Measurements from ENCODE around the gene AGAP3.

Gene AGAP3

DNA sequence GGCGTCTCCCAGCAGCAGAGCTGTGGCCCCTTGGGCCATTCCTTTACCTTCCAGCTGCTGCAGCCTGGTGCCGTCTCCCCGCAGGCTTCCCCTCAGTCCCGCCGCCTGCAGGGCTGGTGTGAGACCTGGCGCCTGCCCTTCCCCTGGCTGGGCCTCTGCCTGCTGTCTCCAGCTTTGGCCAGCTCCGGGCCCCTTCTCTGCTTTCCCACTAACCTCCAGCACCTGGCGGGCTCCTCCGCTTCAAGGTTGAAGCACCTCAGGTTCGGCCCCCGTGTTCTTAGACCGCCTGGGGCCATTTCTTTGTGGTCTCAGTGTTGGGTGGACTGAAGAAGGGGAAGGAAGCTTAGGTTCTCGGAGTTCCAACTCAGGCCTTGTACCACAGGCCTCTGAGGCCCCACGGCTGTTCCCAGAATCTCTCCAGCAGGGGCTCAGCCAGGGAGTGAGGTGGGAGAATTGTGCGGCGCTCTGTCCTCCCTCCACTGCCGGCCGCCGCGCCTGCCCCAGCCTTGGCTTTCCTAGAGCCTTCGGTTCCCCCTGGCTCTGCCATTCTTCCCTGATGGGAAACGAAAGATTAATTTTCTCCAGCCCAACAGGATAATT, 50.9 kb downstream of the AGAP3 start:
- no peak for DNase-seq

DNA sequence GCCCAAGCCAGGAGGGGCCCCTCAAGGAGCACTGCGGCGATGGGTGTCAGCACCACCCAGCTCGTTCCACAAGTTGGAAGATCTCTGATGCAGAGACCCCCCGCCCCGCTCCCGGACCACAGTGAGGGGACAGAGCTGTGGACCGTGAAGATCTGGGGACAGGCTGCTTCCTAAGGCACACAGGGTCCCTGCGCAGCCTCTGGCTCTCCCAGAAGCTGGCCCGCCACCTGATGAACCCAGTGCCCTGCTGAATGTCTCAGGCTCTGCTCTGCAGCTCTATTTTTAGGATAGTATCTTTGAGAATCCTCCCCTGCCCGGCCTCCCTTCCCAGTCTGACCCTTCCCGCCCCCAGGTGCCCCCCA, 51.5 kb downstream of the AGAP3 start:
- DNase-seq = no peak

DNA sequence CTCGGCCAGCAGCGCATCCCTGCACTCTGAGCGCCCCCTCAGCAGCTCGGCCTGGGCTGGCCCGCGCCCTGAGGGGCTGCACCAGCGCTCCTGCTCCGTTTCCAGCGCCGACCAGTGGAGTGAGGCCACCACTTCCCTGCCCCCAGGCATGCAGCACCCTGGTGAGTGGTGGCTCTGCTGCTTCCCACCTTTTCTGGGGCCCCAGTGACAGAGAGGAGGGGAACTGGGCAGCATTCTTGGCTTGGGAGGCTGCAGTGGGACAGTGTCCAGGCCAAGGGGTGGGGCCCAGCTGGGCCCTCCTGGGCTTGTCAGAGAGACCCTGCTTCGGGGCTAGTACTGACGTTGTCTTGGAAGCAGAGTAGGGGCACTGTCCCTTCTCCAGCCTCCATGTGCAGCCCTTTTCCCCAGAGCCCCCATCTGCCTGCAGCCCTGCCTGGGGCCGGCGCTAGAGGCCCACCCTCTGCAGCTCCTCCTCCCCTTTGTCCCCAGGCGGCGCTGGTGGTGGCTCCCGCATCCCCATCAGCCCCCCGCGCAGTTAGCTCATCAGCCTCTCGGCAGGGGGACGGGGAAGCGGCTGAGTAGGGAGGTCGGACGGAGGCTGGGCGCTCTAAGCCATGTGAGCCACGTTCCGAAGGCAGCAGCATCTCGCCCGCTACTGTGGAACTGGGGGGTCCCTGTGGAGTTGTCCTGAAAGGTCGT, 52.0 kb downstream of the AGAP3 start:
- DNase-seq = no peak

DNA sequence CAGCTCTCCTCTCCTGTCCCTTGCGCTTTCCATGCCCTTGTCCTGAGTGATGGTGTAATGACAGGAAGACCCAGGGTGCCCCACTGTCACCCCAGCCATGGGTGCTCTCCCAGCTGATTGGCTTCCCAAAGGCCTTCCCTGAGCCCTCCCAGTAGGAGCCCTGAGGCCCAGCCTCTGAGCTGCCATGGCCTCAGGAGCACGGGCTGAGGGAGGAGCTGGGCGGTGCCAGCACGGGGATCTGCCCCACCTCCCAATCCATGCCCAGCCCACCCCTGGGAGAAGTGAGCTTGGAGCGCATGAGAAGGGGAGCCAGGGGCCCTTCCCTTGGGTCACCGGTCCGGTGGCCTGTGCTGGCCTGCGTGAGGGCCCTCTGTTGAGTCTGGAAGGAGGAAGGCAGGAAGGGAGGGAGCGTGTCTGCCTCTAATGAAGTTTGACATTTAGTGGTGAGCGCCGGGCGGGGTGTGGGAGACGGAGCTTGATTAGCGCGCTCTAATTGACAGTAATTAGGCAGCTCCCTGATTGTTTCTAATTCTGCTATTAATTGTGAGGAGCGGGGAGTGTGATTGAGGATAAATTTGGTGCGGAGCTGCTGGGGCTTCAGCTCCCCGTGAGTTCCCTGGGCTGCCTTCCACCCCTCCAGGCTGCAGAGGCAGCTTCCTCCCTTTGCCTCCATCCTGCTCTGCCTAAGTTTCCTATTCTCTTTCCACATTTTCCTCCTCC, 53.0 kb downstream of the AGAP3 start:
- no peak for DNase-seq

DNA sequence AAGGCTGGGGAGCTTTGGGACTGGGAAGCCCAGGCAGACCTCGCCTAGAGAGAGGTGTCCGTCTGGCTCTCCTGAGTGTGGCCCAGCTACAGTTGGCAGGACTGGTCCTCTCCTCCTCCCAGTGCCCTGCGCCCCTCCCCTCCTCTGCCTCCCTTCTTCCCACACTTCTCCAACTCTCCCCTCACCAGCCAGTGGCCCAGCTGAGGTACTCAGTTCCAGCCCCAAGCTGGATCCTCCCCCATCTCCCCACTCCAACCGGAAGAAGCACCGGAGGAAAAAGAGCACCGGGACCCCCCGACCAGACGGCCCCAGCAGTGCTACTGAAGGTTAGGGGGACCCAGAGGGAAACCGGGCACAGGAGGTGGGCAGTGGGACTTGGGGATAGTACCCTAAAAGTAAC, 53.5 kb downstream of the AGAP3 start:
- no peak for DNase-seq

DNA sequence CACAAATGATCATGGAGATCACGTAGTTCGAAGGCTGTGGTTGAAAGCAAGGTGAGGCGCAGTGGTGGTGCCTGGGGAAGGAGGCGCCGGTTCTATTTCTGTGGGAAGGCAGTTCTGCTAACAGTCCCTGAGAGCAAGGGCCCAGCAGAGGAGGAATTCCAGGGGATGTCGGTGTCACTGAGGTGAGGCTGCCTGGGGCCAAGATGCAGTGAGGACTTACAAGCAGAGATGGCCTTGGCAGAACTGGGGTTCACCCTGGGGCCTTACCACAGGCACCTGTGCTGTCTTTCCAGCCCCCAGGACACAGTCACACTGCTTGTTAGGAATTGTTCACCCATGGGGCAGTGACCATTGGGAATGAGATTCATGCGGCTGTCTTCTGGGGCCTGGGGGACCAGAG, 54.6 kb downstream of the AGAP3 start:
- no peak for DNase-seq

DNA sequence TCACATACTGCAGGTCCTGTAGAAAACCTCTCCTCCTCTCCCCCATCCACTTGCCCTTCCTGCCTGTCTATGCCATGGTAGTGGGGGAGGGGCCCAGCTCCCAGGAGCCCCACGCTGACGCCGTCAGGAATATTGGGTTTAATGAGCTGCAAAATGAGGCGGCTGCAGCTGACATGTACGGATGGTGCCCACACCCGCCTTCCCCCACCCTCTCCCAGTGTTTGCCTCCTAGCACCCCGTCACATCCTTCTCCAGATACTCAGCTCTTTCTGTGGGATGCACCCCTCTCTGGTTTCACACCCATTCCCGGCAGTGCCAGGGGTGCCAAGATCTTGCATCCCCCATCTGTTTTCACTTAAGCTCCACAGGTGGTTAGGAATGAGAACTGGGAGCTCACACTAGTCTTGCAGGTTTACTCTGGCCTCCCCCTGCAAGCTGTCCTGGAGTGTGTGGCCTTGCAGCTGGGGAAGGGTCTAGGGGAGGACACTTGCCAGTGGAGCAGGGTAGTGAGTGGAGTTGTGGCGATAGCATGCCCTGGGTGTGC, 55.1 kb downstream of the AGAP3 start:
- DNase-seq = no peak

DNA sequence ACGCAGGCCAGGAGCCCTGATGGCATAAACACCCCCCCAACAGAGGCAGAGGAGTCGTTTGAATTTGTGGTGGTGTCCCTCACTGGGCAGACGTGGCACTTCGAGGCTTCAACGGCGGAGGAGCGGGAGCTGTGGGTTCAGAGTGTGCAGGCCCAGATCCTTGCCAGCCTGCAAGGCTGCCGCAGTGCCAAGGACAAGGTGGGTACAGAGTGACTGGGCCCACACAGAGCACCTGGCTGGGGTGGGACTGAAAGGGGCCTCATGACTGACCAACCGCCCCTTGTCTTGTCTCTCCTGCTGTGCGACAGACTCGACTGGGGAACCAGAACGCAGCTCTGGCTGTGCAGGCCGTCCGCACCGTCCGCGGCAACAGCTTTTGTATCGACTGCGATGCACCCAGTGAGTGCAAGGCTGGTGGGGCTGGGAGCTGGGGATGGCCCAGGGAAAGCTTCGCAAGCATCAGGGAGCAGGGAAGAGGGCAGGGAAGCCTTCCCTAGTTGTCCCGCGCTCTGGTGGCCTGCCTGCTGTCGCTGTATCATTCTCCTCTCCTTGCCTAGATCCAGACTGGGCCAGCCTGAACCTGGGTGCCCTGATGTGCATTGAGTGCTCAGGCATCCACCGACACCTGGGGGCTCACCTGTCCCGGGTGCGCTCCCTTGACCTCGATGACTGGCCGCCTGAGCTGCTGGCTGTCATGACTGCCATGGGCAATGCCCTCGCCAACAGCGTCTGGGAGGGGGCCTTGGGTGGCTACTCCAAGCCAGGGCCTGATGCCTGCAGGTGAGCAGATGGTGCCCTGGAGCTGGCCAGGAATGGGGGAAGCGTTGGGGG, 55.8 kb downstream of the AGAP3 start:
- DNase-seq = no peak

DNA sequence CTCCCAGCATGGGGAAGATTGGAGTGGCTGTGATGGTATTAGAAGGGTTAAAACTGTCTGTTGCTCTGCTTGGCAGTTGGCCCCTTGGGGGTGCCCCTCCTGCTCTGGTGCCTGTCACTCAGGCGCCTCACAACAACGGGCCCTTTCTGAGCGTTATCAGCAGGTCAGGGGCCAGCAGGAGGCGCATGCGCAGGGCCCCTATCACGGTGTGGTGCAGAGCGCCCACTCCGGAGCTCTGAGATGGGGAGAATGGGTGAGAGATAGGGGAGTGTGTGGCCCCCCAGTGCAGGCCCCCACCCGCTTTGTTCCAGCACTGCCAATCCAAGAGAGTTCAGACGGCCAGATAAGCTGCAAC, 56.4 kb downstream of the AGAP3 start:
- no peak for DNase-seq

DNA sequence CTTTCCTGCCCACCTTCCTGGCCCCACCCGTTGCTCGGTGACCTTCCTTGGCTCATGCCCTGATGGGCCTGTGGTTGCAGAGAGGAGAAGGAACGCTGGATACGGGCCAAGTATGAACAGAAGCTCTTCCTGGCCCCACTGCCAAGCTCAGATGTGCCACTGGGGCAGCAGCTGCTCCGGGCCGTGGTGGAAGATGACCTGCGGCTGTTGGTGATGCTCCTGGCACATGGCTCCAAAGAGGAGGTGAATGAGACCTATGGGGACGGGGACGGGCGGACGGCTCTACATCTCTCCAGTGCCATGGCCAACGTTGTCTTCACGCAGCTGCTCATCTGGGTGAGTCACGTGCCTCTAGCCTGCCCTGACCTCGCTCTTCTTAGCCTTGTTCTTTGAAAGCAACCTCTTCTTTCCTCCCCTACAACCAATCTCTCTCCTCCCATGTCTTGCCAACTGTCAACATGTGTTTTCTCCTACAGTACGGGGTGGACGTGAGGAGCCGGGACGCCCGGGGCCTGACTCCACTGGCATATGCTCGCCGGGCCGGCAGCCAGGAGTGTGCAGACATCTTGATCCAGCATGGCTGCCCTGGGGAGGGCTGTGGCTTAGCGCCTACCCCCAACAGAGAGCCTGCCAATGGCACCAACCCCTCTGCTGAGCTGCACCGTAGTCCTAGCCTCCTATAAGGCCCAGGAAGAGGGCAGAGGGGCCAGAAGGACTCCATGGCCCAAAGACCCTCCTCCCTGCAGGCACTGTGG, 57.2 kb downstream of the AGAP3 start:
- no peak for DNase-seq

DNA sequence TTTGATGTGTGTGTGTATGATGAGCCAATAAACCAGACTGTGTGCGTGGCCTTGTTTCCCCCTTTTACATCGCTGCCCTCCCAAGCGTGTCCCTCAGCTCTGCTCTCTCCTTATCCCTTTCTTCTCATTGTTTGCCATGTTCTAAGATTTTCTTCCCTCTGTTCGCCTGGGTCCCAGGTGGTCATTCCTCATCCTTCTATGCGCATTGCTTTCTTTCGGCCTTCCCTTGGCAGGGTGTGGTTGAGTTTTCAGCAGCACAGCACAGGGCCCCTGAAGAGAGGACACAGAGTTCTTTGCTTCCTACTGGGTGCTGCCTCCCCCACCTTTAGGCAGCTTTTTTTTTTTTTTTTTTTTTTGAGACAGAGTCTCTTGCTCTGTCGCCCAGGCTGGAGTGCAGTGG, 58.1 kb downstream of the AGAP3 start:
- no peak for DNase-seq

DNA sequence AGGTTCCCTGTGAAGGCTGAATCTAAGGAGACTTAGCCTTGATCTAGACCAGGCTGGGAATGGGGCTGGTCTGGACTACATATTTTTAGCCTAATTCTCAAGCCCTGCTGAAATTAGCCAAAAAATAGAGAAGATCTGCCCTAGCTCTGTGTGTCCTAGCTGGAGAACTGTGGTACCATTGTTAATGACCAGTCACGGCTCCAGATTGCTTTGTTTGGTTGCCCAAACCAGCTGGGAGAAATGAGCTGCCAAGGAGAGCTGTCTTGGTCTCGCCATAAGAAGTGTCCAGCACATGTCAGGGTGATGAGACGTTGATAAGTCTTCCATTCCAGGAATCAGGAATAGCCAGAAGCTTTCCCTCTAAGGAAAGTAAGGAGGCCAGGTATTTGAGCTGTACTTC, 60.5 kb downstream of the AGAP3 start:
- DNase-seq = no peak

DNA sequence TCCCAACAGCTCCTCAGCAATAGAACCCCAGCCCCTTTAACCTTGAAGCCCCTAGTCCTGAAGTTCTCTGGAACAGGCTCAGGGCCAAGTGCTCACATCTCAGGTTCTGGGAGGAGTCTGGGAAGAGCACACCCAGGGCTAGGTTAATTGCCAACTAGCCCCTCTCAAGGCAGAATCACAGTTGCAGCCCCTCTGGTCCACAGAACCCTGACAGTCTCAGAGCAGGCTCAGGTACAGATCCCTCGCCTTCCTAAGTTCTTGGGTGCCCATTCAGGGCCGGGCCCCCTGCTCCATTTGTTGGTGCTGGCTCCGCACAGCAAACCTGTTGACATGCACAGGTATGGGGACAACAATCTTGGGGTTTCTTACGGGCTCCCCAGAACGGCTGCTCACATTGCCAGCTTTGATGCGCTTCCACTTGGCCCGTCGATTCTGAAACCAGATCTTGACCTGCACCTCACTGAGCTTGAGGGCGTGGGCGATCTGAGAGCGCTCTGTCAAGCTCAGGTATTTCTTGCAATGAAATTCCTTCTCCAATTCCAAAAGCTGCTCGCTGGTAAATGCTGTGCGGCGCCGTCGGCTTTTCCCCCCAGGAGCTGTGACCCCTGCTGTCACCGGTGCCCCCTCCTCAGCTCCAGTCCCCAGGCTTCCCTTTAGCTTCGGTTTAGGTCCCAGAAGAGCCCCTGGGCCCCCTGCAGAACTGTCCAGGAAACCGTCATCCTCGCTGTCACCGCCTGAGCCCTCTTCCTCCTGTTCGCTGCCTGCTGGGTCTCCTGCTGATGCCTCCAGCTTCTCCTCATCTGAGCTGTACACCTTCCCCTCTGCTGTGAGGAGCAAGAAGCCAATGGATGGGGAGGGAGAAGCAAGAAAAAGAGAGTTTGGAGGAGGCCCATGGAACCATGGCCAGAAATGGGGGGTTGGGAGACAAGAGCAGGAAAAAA, 62.3 kb downstream of the AGAP3 start:
- no peak for DNase-seq

DNA sequence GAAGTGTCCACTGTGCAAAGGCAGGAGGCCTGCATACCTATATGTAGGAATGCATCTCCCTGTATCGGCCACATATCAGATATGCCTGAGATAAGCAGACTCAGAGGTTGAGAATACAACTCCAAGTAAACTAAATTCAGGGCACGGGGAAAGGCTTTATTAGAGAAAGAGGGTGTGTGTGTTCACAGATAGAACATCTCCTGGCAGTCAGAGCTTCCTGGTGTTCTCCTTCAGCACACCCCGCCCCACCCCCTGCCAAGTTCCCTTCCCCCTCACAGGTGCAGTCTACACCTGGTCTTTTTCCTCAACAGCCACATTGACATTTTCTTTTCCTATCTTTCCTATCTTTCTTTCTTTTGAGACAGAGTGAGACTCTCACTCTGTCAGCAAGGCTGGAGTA, 64.1 kb downstream of the AGAP3 start:
- no peak for DNase-seq

DNA sequence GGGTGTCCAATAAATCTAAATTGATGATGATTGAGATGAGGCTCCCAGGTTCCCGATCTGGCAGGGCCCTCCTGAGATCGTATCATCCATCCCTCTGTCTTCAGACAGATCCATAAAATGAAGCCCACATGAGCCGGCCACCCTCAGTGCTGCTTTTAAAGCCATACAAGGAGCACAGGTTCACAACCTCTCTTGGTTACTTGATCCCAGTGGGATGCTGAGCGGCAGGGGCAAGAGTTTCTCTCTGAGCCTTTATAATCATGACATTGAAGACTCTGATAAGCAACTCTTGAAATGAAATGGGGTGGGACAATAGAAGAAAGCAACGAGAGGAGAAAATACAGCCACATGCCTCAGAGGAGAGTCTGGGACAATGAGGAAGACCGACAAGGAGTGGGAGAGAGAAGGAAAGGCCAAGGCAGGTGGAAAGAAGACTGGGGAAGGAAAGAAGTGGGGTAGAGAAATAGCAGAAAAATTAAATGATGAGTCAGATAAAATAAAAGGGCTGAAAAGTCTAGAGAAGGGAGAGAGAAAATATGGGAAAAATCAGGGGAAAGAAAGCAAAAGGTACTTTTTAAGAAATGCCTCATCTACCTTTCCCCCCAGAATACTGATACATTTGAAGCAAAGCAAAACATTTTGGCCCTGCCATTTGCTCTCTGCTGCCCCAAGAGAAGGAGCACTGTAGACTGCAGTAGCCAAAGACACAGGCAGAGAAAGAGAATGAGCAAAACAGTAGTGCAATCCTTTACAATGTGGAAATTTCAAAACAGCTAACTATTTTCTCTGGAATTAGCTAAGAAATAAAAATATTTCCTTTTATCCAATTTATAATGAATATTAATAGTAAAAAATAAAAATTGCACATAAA, 66.6 kb downstream of the AGAP3 start:
- DNase-seq = no peak

DNA sequence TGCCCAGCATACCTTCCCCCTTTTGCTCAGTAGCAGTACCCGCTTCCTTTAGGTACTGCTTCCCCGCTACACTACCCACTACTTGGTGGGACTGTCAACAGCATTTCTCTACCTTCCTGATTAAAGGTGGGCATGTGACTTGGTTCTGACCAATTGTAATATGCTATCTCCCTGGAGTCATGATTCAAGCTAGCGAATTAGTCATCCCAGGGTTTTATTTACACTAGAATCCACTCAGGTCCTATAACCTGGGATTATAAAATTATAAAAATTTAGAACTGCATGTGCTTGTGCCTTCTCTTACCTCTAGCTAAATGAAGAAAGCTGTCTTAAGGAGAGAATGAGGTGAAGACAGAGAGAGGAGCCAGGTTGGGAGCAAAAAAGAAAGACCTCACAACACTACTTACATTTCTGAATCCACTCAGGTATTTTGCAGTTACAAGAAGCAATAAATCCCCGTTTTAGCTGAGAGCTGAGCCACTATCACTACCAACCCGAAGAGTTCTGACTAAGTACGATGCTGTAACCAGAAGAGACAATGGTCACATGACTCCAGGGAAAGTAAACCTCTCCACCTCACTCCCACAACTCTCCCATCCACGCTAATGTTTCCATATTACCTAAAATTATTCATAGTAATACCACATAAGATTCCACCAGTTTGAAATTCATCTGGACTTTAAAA, 71.5 kb downstream of the AGAP3 start:
- DNase-seq = no peak

DNA sequence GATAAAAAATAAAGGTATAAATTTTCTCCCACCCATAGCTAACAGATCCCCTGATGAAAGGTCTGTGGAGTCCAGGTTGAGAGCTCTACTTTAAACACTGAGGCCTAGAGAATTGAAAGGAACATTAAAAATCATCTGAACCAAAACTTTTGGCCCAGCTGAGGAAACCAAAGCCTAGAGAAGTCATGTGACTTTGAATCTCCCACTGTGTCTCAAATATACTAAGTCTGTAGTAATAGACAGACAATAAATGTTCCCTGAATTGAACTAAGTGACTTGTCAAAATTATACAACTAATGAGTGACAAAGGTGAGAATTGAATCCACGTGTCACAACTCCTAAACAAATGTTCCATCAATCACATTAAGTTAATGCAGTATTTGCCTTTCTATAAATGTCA, 75.5 kb downstream of the AGAP3 start:
- no peak for DNase-seq

DNA sequence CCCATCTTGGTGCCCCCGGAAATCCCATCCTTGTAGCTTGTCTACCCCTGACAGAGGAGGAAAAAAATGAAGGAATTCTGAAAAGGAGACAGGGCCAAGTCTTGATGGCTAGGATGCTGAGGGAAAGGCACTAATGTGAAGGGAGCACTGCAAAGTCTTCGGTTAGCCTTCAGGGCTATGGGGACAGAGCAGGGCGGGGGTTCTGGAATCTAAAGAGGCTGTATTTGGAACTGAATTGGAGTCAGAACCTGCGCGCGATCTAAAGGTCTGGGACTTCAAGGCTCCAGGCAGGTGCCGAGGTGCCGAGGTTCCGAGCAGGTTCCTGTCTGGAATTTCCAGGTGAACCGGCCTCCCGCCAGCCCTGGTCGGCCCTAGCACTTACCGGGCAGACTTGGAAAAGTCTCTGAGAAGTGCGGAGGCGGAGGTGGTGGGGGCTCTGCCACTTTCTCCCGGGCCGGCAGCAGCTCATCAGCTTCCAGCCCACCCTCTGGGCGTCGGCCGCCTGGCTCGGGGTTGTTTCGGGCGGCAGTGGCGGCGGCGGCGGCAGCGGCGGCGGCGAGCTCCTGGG, 80.4 kb downstream of the AGAP3 start:
- peak; percentile 66 for DNase-seq
